ENCODE results near the gene ANKRD24.
"Not testable (repeated sequence)": the region's sequence is repeated elsewhere in the genome, so short reads cannot be mapped to it uniquely, and the experiment has no call there.

The ANKRD24 gene

GRCh38 chr19:4201798-4202197 is 19.3 kb downstream of the ANKRD24 start:
- H3K36me3 Mint-ChIP-seq = peaks cover 8% of the 10 kb centered on the region
- H3K27me3 Mint-ChIP-seq = peaks cover 19% of the 10 kb centered on the region
- peaks cover 12% of the 10 kb centered on the region for H3K4me1 Mint-ChIP-seq (ENCODE audit: low read depth)

GRCh38 chr19:4206818-4207484 is 24.5 kb downstream of the ANKRD24 start:
- Mint-ChIP-seq H3K36me3 (no peaks in the 10 kb centered on the region), H3K4me3 (no peak overlapping the region), H3K27ac (no peak overlapping the region), H3K4me1 (ENCODE audit: low read depth) (no peaks in the 10 kb centered on the region), H3K9me3 (ENCODE audit: low read depth) (no peaks in the 10 kb centered on the region), H3K27me3 (no peaks in the 10 kb centered on the region)

More at GRCh38 chr19:4201798-4202197, 19.3 kb downstream of the ANKRD24 start:
- no peaks in the 10 kb centered on the region for H3K9me3 Mint-ChIP-seq (ENCODE audit: low read depth)
- no peak overlapping the region for H3K27ac Mint-ChIP-seq
- H3K4me3 Mint-ChIP-seq = no peak overlapping the region

GRCh38 chr19:4208385-4209094 is 26.1 kb downstream of the ANKRD24 start:
- Mint-ChIP-seq H3K27ac (no peak overlapping the region), H3K4me1 (ENCODE audit: low read depth) (no peaks in the 10 kb centered on the region), H3K36me3 (no peaks in the 10 kb centered on the region), H3K4me3 (no peak overlapping the region), H3K27me3 (no peaks in the 10 kb centered on the region), H3K9me3 (ENCODE audit: low read depth) (no peaks in the 10 kb centered on the region)

- Mint-ChIP-seq H3K9me3 (ENCODE audit: low read depth) (no peaks in the 10 kb centered on the region), H3K4me1 (ENCODE audit: low read depth) (no peaks in the 10 kb centered on the region), H3K4me3 (no peak overlapping the region), H3K27ac (no peak overlapping the region), H3K36me3 (no peaks in the 10 kb centered on the region), H3K27me3 (no peaks in the 10 kb centered on the region)
Observed at GRCh38 chr19:4210166-4210731, 27.8 kb downstream of the ANKRD24 start.

GRCh38 chr19:4213116-4213515 is 30.6 kb downstream of the ANKRD24 start:
- no peaks in the 10 kb centered on the region for H3K9me3 Mint-ChIP-seq (ENCODE audit: low read depth)
- no peak overlapping the region for H3K27ac Mint-ChIP-seq
- no peak overlapping the region for H3K4me3 Mint-ChIP-seq
- no peaks in the 10 kb centered on the region for H3K4me1 Mint-ChIP-seq (ENCODE audit: low read depth)
- no peaks in the 10 kb centered on the region for H3K27me3 Mint-ChIP-seq
- H3K36me3 Mint-ChIP-seq = no peaks in the 10 kb centered on the region

- no peak overlapping the region for H3K27ac Mint-ChIP-seq
- H3K36me3 Mint-ChIP-seq = no peaks in the 10 kb centered on the region
- H3K4me3 Mint-ChIP-seq = no peak overlapping the region
Observed at GRCh38 chr19:4215807-4216206, 33.3 kb downstream of the ANKRD24 start.

GRCh38 chr19:4216846-4217245 is 34.4 kb downstream of the ANKRD24 start:
- Mint-ChIP-seq H3K27me3 (no peaks in the 10 kb centered on the region), H3K36me3 (no peaks in the 10 kb centered on the region), H3K27ac (no peak overlapping the region), H3K4me1 (ENCODE audit: low read depth) (no peaks in the 10 kb centered on the region), H3K4me3 (no peak overlapping the region), H3K9me3 (ENCODE audit: low read depth) (no peaks in the 10 kb centered on the region)

More at GRCh38 chr19:4215807-4216206, 33.3 kb downstream of the ANKRD24 start:
- no peaks in the 10 kb centered on the region for H3K9me3 Mint-ChIP-seq (ENCODE audit: low read depth)
- H3K4me1 Mint-ChIP-seq (ENCODE audit: low read depth) = no peaks in the 10 kb centered on the region
- no peaks in the 10 kb centered on the region for H3K27me3 Mint-ChIP-seq

- Mint-ChIP-seq H3K9me3 (ENCODE audit: low read depth) (no peaks in the 10 kb centered on the region), H3K27me3 (no peaks in the 10 kb centered on the region), H3K4me1 (ENCODE audit: low read depth) (no peaks in the 10 kb centered on the region), H3K27ac (no peak overlapping the region), H3K4me3 (no peak overlapping the region), H3K36me3 (no peaks in the 10 kb centered on the region)
Observed at GRCh38 chr19:4217429-4218264, 35.2 kb downstream of the ANKRD24 start.

- H3K36me3 Mint-ChIP-seq; H3K9me3 Mint-ChIP-seq (ENCODE audit: low read depth); H3K4me1 Mint-ChIP-seq (ENCODE audit: low read depth); H3K27me3 Mint-ChIP-seq; H3K4me3 Mint-ChIP-seq; H3K27ac Mint-ChIP-seq: not testable (repeated sequence)
Observed at GRCh38 chr19:4218523-4218922, 36.0 kb downstream of the ANKRD24 start.

GRCh38 chr19:4220188-4220587 is 37.7 kb downstream of the ANKRD24 start:
- Mint-ChIP-seq H3K27ac (no peak overlapping the region), H3K27me3 (no peaks in the 10 kb centered on the region), H3K4me1 (ENCODE audit: low read depth) (no peaks in the 10 kb centered on the region), H3K9me3 (ENCODE audit: low read depth) (no peaks in the 10 kb centered on the region), H3K36me3 (no peaks in the 10 kb centered on the region), H3K4me3 (no peak overlapping the region)

GRCh38 chr19:4224470-4224869 is 42.0 kb downstream of the ANKRD24 start:
- H3K27ac Mint-ChIP-seq = no peak overlapping the region
- peaks cover 2% of the 10 kb centered on the region for H3K4me1 Mint-ChIP-seq (ENCODE audit: low read depth)
- H3K4me3 Mint-ChIP-seq = no peak overlapping the region
- H3K9me3 Mint-ChIP-seq (ENCODE audit: low read depth) = no peaks in the 10 kb centered on the region
- H3K36me3 Mint-ChIP-seq = no peaks in the 10 kb centered on the region
- H3K27me3 Mint-ChIP-seq = peaks cover under 1% of the 10 kb centered on the region

- Mint-ChIP-seq H3K9me3 (ENCODE audit: low read depth) (no peaks in the 10 kb centered on the region), H3K27ac (no peak overlapping the region), H3K4me3 (no peak overlapping the region), H3K27me3 (peaks cover 1% of the 10 kb centered on the region), H3K36me3 (no peaks in the 10 kb centered on the region), H3K4me1 (ENCODE audit: low read depth) (peaks cover 6% of the 10 kb centered on the region)
Observed at GRCh38 chr19:4225885-4226284, 43.4 kb downstream of the ANKRD24 start.

- H3K4me3 Mint-ChIP-seq = no peak overlapping the region
- no peaks in the 10 kb centered on the region for H3K36me3 Mint-ChIP-seq
- no peak overlapping the region for H3K27ac Mint-ChIP-seq
- H3K27me3 Mint-ChIP-seq = peaks cover 1% of the 10 kb centered on the region
- H3K9me3 Mint-ChIP-seq (ENCODE audit: low read depth) = no peaks in the 10 kb centered on the region
- H3K4me1 Mint-ChIP-seq (ENCODE audit: low read depth) = peaks cover 6% of the 10 kb centered on the region
Observed at GRCh38 chr19:4227771-4228170, 45.3 kb downstream of the ANKRD24 start.

GRCh38 chr19:4228765-4229178 is 46.3 kb downstream of the ANKRD24 start:
- peaks cover 7% of the 10 kb centered on the region for H3K27me3 Mint-ChIP-seq
- no peaks in the 10 kb centered on the region for H3K9me3 Mint-ChIP-seq (ENCODE audit: low read depth)
- peaks cover 6% of the 10 kb centered on the region for H3K4me1 Mint-ChIP-seq (ENCODE audit: low read depth)
- no peak overlapping the region for H3K4me3 Mint-ChIP-seq
- H3K36me3 Mint-ChIP-seq = no peaks in the 10 kb centered on the region
- H3K27ac Mint-ChIP-seq = no peak overlapping the region
